Stimulated activated CD4-positive, alpha-beta T cell treated with anti-CD3 and anti-CD28 coated beads, Interleukin-2, amount 100 ng/mL, for 48 hours (primary cell): ENCODE data around the gene CPT1A.

Experiments used
- DNase-seq, 2 donors: peaks; one replicate each; pipeline ENCODE4 v3.0.0-alpha.2; 2020

Gene CPT1A

GRCh38 chr11:68751004-68751325 is 90.8 kb downstream of the CPT1A start:
- no peak for DNase-seq

GRCh38 chr11:68750195-68751003 is 91.3 kb downstream of the CPT1A start:
- no peak for DNase-seq

- DNase-seq: no peak
These were observed 92.2 kb downstream of the CPT1A start for GRCh38 chr11:68749229-68750123.

- DNase-seq: no peak
These were observed 93.7 kb downstream of the CPT1A start for GRCh38 chr11:68748061-68748460.

- no peak for DNase-seq
These were observed 98.2 kb downstream of the CPT1A start for GRCh38 chr11:68743539-68743938.

- DNase-seq: no peak
These were observed 100.3 kb downstream of the CPT1A start for GRCh38 chr11:68741463-68741862.

GRCh38 chr11:68735646-68736045 is 106.1 kb downstream of the CPT1A start:
- no peak for DNase-seq

- DNase-seq: no peak
These were observed 106.6 kb downstream of the CPT1A start for GRCh38 chr11:68735125-68735524.

- no peak for DNase-seq
These were observed 107.6 kb downstream of the CPT1A start for GRCh38 chr11:68734111-68734510.

GRCh38 chr11:68727783-68728182 is 113.9 kb downstream of the CPT1A start:
- DNase-seq: no peak

- no peak for DNase-seq
These were observed 117.4 kb downstream of the CPT1A start for GRCh38 chr11:68724293-68724692.

- no peak for DNase-seq
These were observed 119.6 kb downstream of the CPT1A start for GRCh38 chr11:68722143-68722542.

GRCh38 chr11:68721075-68721474 is 120.6 kb downstream of the CPT1A start:
- DNase-seq: no peak

- DNase-seq: no peak
These were observed 126.1 kb downstream of the CPT1A start for GRCh38 chr11:68715456-68716122.

GRCh38 chr11:68714060-68714856 is 127.5 kb downstream of the CPT1A start:
- no peak for DNase-seq

GRCh38 chr11:68711114-68711513 is 130.6 kb downstream of the CPT1A start:
- no peak for DNase-seq

- DNase-seq: no peak
These were observed 131.3 kb downstream of the CPT1A start for GRCh38 chr11:68710409-68710808.

- DNase-seq: no peak
These were observed 132.7 kb downstream of the CPT1A start for GRCh38 chr11:68709062-68709461.

- DNase-seq: no peak
These were observed 134.2 kb downstream of the CPT1A start for GRCh38 chr11:68707527-68707926.

GRCh38 chr11:68704887-68705286 is 136.8 kb downstream of the CPT1A start:
- DNase-seq: no peak
